Naive thymus-derived CD4-positive, alpha-beta T cell (primary cell): Measurements from ENCODE around the gene MYCN. TPM values are rescaled to one million over a fixed set of nuclear protein-coding genes. Genes with fewer than 3 reads are reported as not detected.
A peak's percentile ranks its signal among the peaks of the same experiment; 100 is the strongest.

Experiments
- ATAC-seq: fragments of 150-1000 bp; cut with Tn5 transposase; 2 replicates; pipeline ENCODE4 v1.10.0; 2021; ENCODE audit warnings: mild to moderate bottlenecking, moderate library complexity
- CTCF ChIA-PET: fragments of 350-600 bp; sonication (Branson Sonifier 250); formaldehyde crosslinking; loops from one replicate; lab custom pipeline; 2021; ENCODE audit warnings: antibody characterized with exemption; lab: Charles Lee
- POLR2A ChIA-PET: fragments of 350-600 bp; sonication (Branson Sonifier 250); formaldehyde crosslinking; loops from one replicate; lab custom pipeline; 2021; ENCODE audit warnings: antibody characterized with exemption, inconsistent platforms; lab: Charles Lee
- DNase-seq, 9 donors: peaks; one replicate each; pipeline versions ENCODE4 v3.0.0 to v3.0.0-alpha.2; 2020 to 2022; ENCODE audit warnings: mixed read lengths in 1 of 9
- H3K27ac ChIP-seq: one replicate; pipeline ENCODE4 v1.7.0; 2013; ENCODE audit warnings: mild to moderate bottlenecking, low read depth, low read length, moderate library complexity
- H3K27me3 ChIP-seq, 2 donors: one replicate each; pipeline ENCODE4 v1.7.0; 2013; ENCODE audit warnings: low read length in 2 of 2, mild to moderate bottlenecking in 2 of 2, moderate library complexity in 2 of 2; ENCODE audit not compliant: control insufficient read depth in 2 of 2, insufficient read depth in 2 of 2
- H3K36me3 ChIP-seq, 3 experiments: 1 replicate in 2 of 3; 2 replicates in 1 of 3; pipeline ENCODE4 v1.7.0; 2013; ENCODE audit warnings: low read length in 3 of 3, mild to moderate bottlenecking in 3 of 3, moderate library complexity in 1 of 3; ENCODE audit not compliant: insufficient read depth in 3 of 3, control insufficient read depth in 2 of 3
- H3K4me1 ChIP-seq, 2 donors: one replicate each; pipeline ENCODE4 v1.7.0; 2013; ENCODE audit warnings: low read length in 2 of 2, mild to moderate bottlenecking in 2 of 2, moderate library complexity in 1 of 2; ENCODE audit not compliant: control insufficient read depth in 2 of 2, insufficient read depth in 2 of 2
- H3K4me3 ChIP-seq: 2 replicates; pipeline ENCODE4 v1.7.0; 2013; ENCODE audit warnings: mild to moderate bottlenecking, low read length
- H3K9me3 ChIP-seq, 3 experiments: 1 replicate in 2 of 3; 2 replicates in 1 of 3; pipeline ENCODE4 v1.7.0; 2013; ENCODE audit warnings: low read length in 3 of 3; ENCODE audit not compliant: control insufficient read depth in 2 of 3
- H3K27ac Mint-ChIP-seq, 9 donors: one replicate each; pipeline ENCODE4 v1.8.0; 2020 to 2022; ENCODE audit warnings: mixed read lengths in 9 of 9, mild to moderate bottlenecking in 8 of 9, moderate library complexity in 5 of 9, inconsistent platforms in 2 of 9
- H3K27me3 Mint-ChIP-seq, 5 donors: one replicate each; pipeline ENCODE4 v1.8.0; 2021 to 2022; ENCODE audit warnings: mixed read lengths in 5 of 5, mild to moderate bottlenecking in 1 of 5
- H3K36me3 Mint-ChIP-seq, 5 donors: one replicate each; pipeline ENCODE4 v1.8.0; 2020 to 2022; ENCODE audit warnings: mixed read lengths in 5 of 5, mild to moderate bottlenecking in 3 of 5, inconsistent platforms in 1 of 5
- H3K4me1 Mint-ChIP-seq, 7 donors: one replicate each; pipeline ENCODE4 v1.8.0; 2020 to 2022; ENCODE audit warnings: mixed read lengths in 7 of 7, mild to moderate bottlenecking in 3 of 7, inconsistent platforms in 1 of 7
- H3K4me3 Mint-ChIP-seq, 10 donors: one replicate each; pipeline ENCODE4 v1.8.0; 2020 to 2022; ENCODE audit warnings: mild to moderate bottlenecking in 10 of 10, mixed read lengths in 10 of 10, moderate library complexity in 6 of 10, inconsistent platforms in 2 of 10
- H3K9me3 Mint-ChIP-seq, 11 donors: one replicate each; pipeline ENCODE4 v1.8.0; 2020 to 2022; ENCODE audit warnings: mixed read lengths in 11 of 11, mild to moderate bottlenecking in 4 of 11, inconsistent platforms in 1 of 11, moderate library complexity in 1 of 11
- intact Hi-C, 2 donors: fragments of 100-400 bp; cut with micrococcal nuclease; formaldehyde crosslinking; loops; one replicate each; pipeline ENCODE4 v1.15.1; 2023
- polyA plus RNA-seq, 2 donors: library from polyadenylated mRNA; unstranded; fragments of 300-500 nt; fragmentation: Illumina TruSeq; gene quantifications; one replicate each; pipeline ENCODE4 v1.2.3, GENCODE V29; 2021
- total RNA-seq, 6 experiments: library from RNA in 5 of 6; stranded (reverse) in 5 of 6; gene quantifications; 1 replicate in 5 of 6; 2 replicates in 1 of 6; pipeline ENCODE4 v1.2.3 and lab custom pipeline; 2021 to 2026

Gene MYCN
- total and polyA plus RNA-seq, 7 experiments from 2014 or later, result 0.21 to 2.3 (median 0.47) TPM; not detected in 3

GRCh38 chr2:15983496-15983895, 43.1 kb downstream of the MYCN start:
- peaks cover 0 to 19% (median 13%) of the 10 kb centered on the region in 7 donors for H3K4me1 Mint-ChIP-seq
- Histone ChIP-seq H3K27me3 (no peaks in the 10 kb centered on the region), H3K27ac (no peak overlapping the region), H3K9me3 (no peaks in the 10 kb centered on the region), H3K4me1 (peaks cover 0 to 6% of the 10 kb centered on the region in 2 donors), H3K36me3 (no peaks in the 10 kb centered on the region), H3K4me3 (no peak overlapping the region)
- ChIA-PET CTCF (no interaction called here), POLR2A (interaction anchor here (1.2 kb wide), 1 partner anchor 18 kb away, joined by 4 read pairs; no protein-coding TSS in a partner anchor)
- H3K9me3 Mint-ChIP-seq, result peaks cover 0 to 2% (median 0%) of the 10 kb centered on the region in 11 donors
- intact Hi-C loops, result no loop called here
- DNase-seq (no peak), ATAC-seq (no peak)
- no peaks in the 10 kb centered on the region for H3K27me3 Mint-ChIP-seq
- no peaks in the 10 kb centered on the region for H3K36me3 Mint-ChIP-seq
- no peak overlapping the region for H3K4me3 Mint-ChIP-seq
- H3K27ac Mint-ChIP-seq, result no peak overlapping the region

GRCh38 chr2:15984368-15985255, 44.3 kb downstream of the MYCN start:
- no peaks in the 10 kb centered on the region for H3K36me3 ChIP-seq
- no peak overlapping the region for H3K27ac Mint-ChIP-seq
- H3K36me3 Mint-ChIP-seq, result no peaks in the 10 kb centered on the region
- H3K27ac ChIP-seq, result no peak overlapping the region
- intact Hi-C loops, result no loop called here
- H3K9me3 ChIP-seq, result no peaks in the 10 kb centered on the region
- peaks cover 0 to 19% (median 13%) of the 10 kb centered on the region in 7 donors for H3K4me1 Mint-ChIP-seq
- DNase-seq (no peak), ATAC-seq (peak; percentile 7)
- no peak overlapping the region for H3K4me3 ChIP-seq
- H3K9me3 Mint-ChIP-seq, result peaks cover 0 to 2% (median 0%) of the 10 kb centered on the region in 11 donors
- CTCF ChIA-PET, result no interaction called here
- POLR2A ChIA-PET, result no interaction called here
- no peaks in the 10 kb centered on the region for H3K27me3 ChIP-seq
- peaks cover 0 to 6% of the 10 kb centered on the region in 2 donors for H3K4me1 ChIP-seq
- no peak overlapping the region for H3K4me3 Mint-ChIP-seq
- no peaks in the 10 kb centered on the region for H3K27me3 Mint-ChIP-seq

- intact Hi-C loops, result no loop called here
- POLR2A ChIA-PET, result no interaction called here
- Histone ChIP-seq H3K9me3 (no peaks in the 10 kb centered on the region), H3K36me3 (no peaks in the 10 kb centered on the region), H3K4me3 (no peak overlapping the region), H3K27ac (no peak overlapping the region), H3K27me3 (no peaks in the 10 kb centered on the region), H3K4me1 (peaks cover 0 to 6% of the 10 kb centered on the region in 2 donors)
- Mint-ChIP-seq H3K36me3 (no peaks in the 10 kb centered on the region), H3K27me3 (no peaks in the 10 kb centered on the region), H3K9me3 (no peaks in the 10 kb centered on the region), H3K4me3 (no peak overlapping the region), H3K4me1 (peaks cover 0 to 19% (median 13%) of the 10 kb centered on the region in 7 donors), H3K27ac (no peak overlapping the region)
- no peak for DNase-seq
- CTCF ChIA-PET, result no interaction called here
- ATAC-seq, result peak; percentile 5
These were observed 45.2 kb downstream of the MYCN start for GRCh38 chr2:15985531-15985930.

GRCh38 chr2:15986068-15986560, 45.8 kb downstream of the MYCN start:
- H3K4me1 Mint-ChIP-seq, result peaks cover 0 to 19% (median 13%) of the 10 kb centered on the region in 7 donors
- intact Hi-C loops, result no loop called here
- ChIA-PET CTCF (no interaction called here), POLR2A (no interaction called here)
- H3K4me3 Mint-ChIP-seq, result no peak overlapping the region
- no peak for ATAC-seq
- H3K4me1 ChIP-seq, result peaks cover 0 to 6% of the 10 kb centered on the region in 2 donors
- DNase-seq, result no peak
- no peaks in the 10 kb centered on the region for H3K27me3 Mint-ChIP-seq
- no peaks in the 10 kb centered on the region for H3K36me3 Mint-ChIP-seq
- no peak overlapping the region for H3K4me3 ChIP-seq
- no peak overlapping the region for H3K27ac ChIP-seq
- H3K27ac Mint-ChIP-seq, result no peak overlapping the region
- no peaks in the 10 kb centered on the region for H3K9me3 ChIP-seq
- no peaks in the 10 kb centered on the region for H3K36me3 ChIP-seq
- H3K27me3 ChIP-seq, result no peaks in the 10 kb centered on the region
- peaks cover 0 to under 1% (median 0%) of the 10 kb centered on the region in 11 donors for H3K9me3 Mint-ChIP-seq

- Histone ChIP-seq H3K9me3 (no peaks in the 10 kb centered on the region), H3K27ac (no peak overlapping the region), H3K36me3 (no peaks in the 10 kb centered on the region), H3K27me3 (no peaks in the 10 kb centered on the region), H3K4me3 (no peak overlapping the region), H3K4me1 (peaks cover 0 to 6% of the 10 kb centered on the region in 2 donors)
- no peaks in the 10 kb centered on the region for H3K27me3 Mint-ChIP-seq
- peaks cover 0 to 19% (median 13%) of the 10 kb centered on the region in 7 donors for H3K4me1 Mint-ChIP-seq
- no peak overlapping the region for H3K27ac Mint-ChIP-seq
- DNase-seq (no peak), ATAC-seq (no peak)
- POLR2A ChIA-PET, result no interaction called here
- no peak overlapping the region for H3K4me3 Mint-ChIP-seq
- CTCF ChIA-PET, result no interaction called here
- H3K9me3 Mint-ChIP-seq, result peaks cover 0 to 1% (median 0%) of the 10 kb centered on the region in 11 donors
- intact Hi-C loops, result no loop called here
- H3K36me3 Mint-ChIP-seq, result no peaks in the 10 kb centered on the region
These were observed 46.3 kb downstream of the MYCN start for GRCh38 chr2:15986644-15987043.

GRCh38 chr2:15988733-15989132, 48.4 kb downstream of the MYCN start:
- Histone ChIP-seq H3K27ac (no peak overlapping the region), H3K4me1 (no peaks in the 10 kb centered on the region), H3K9me3 (no peaks in the 10 kb centered on the region), H3K27me3 (no peaks in the 10 kb centered on the region), H3K36me3 (no peaks in the 10 kb centered on the region), H3K4me3 (no peak overlapping the region)
- Mint-ChIP-seq H3K9me3 (peaks cover 0 to 1% (median 0%) of the 10 kb centered on the region in 11 donors), H3K36me3 (no peaks in the 10 kb centered on the region), H3K27me3 (no peaks in the 10 kb centered on the region), H3K27ac (no peak overlapping the region), H3K4me1 (peaks cover 0 to 4% (median 0%) of the 10 kb centered on the region in 7 donors), H3K4me3 (no peak overlapping the region)
- POLR2A ChIA-PET, result no interaction called here
- CTCF ChIA-PET, result no interaction called here
- no peak for ATAC-seq
- no peak for DNase-seq
- intact Hi-C loops, result no loop called here
